ENCODE data around the gene DARS1.

- TF ChIP-seq, protein P1, sequence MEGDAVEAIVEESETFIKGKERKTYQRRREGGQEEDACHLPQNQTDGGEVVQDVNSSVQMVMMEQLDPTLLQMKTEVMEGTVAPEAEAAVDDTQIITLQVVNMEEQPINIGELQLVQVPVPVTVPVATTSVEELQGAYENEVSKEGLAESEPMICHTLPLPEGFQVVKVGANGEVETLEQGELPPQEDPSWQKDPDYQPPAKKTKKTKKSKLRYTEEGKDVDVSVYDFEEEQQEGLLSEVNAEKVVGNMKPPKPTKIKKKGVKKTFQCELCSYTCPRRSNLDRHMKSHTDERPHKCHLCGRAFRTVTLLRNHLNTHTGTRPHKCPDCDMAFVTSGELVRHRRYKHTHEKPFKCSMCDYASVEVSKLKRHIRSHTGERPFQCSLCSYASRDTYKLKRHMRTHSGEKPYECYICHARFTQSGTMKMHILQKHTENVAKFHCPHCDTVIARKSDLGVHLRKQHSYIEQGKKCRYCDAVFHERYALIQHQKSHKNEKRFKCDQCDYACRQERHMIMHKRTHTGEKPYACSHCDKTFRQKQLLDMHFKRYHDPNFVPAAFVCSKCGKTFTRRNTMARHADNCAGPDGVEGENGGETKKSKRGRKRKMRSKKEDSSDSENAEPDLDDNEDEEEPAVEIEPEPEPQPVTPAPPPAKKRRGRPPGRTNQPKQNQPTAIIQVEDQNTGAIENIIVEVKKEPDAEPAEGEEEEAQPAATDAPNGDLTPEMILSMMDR (IDR thresholded peaks at IDR 0.05) = no peak
- TF ChIP-seq POLR2AphosphoS5 (IDR thresholded peaks at IDR 0.05; ENCODE audit: low read depth, low read length) = no peak
- no peak for TF ChIP-seq TCF7L2 (IDR thresholded peaks at IDR 0.05; ENCODE audit: low read depth, low read length)
- TF ChIP-seq, protein P2, sequence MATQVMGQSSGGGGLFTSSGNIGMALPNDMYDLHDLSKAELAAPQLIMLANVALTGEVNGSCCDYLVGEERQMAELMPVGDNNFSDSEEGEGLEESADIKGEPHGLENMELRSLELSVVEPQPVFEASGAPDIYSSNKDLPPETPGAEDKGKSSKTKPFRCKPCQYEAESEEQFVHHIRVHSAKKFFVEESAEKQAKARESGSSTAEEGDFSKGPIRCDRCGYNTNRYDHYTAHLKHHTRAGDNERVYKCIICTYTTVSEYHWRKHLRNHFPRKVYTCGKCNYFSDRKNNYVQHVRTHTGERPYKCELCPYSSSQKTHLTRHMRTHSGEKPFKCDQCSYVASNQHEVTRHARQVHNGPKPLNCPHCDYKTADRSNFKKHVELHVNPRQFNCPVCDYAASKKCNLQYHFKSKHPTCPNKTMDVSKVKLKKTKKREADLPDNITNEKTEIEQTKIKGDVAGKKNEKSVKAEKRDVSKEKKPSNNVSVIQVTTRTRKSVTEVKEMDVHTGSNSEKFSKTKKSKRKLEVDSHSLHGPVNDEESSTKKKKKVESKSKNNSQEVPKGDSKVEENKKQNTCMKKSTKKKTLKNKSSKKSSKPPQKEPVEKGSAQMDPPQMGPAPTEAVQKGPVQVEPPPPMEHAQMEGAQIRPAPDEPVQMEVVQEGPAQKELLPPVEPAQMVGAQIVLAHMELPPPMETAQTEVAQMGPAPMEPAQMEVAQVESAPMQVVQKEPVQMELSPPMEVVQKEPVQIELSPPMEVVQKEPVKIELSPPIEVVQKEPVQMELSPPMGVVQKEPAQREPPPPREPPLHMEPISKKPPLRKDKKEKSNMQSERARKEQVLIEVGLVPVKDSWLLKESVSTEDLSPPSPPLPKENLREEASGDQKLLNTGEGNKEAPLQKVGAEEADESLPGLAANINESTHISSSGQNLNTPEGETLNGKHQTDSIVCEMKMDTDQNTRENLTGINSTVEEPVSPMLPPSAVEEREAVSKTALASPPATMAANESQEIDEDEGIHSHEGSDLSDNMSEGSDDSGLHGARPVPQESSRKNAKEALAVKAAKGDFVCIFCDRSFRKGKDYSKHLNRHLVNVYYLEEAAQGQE (IDR thresholded peaks at IDR 0.05; ENCODE audit: insufficient read depth in 1 of 2, low read depth in 2 of 2, low read length in 1 of 2) = no peak
Observed at GRCh38 chr2:136029149-136029548, 43.7 kb upstream of the DARS1 start.
